Stimulated activated CD8-positive, alpha-beta memory T cell treated with anti-CD3 and anti-CD28 coated beads, Interleukin-2, amount 100 ng/mL, for 1 hour (primary cell): ENCODE results near the gene EEFSEC.

ENCODE experiments used
- DNase-seq, 2 donors: peaks; one replicate each; pipeline ENCODE4 v3.0.0-alpha.2; 2020; ENCODE audit warnings: low read depth in 2 of 2

The EEFSEC gene

DNA sequence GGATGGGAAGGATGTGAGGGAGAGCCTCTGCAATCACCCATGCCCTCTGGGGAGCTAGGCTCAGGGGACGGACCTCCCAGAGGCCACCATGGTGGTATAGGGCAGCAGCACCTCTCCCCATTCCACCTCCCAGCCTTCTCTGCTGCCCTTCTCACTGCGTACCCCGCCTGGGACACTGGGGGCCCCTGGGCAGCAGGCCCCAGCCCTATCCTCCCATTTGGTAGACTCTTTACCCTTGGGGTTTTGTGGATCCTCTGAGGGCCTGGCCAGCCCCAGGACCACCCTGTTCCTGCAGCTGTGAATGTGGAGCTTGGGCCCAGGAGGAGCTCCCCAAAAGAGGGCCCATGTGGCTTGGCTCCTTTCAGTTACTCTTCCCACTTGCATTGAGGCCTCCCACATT lies 181.5 kb downstream of the EEFSEC start:
- DNase-seq = no peak

GRCh38 chr3:128335621-128336296 lies 182.5 kb downstream of the EEFSEC start:
- DNase-seq = no peak

GRCh38 chr3:128336337-128337156 lies 183.3 kb downstream of the EEFSEC start:
- no peak for DNase-seq

DNA sequence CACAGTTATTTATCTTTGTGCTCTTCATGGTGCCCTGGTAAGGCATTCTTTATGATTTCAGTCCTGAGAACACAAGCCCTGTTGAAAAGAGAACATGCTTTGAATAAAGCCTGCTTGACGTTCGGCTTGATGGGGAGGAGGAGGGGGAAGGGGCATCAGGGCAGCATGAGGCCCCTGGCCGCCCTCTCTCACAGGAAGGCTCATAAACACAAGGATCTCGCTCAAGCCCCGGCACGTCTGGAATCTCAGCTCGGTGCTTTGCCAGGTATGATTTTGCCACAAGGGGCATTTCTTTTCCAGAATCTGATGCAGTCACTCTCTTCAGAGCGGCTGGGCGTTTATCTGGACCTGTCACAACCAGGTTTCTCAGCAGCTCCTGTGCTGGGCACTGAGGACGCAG lies 184.0 kb downstream of the EEFSEC start:
- DNase-seq = no peak

DNA sequence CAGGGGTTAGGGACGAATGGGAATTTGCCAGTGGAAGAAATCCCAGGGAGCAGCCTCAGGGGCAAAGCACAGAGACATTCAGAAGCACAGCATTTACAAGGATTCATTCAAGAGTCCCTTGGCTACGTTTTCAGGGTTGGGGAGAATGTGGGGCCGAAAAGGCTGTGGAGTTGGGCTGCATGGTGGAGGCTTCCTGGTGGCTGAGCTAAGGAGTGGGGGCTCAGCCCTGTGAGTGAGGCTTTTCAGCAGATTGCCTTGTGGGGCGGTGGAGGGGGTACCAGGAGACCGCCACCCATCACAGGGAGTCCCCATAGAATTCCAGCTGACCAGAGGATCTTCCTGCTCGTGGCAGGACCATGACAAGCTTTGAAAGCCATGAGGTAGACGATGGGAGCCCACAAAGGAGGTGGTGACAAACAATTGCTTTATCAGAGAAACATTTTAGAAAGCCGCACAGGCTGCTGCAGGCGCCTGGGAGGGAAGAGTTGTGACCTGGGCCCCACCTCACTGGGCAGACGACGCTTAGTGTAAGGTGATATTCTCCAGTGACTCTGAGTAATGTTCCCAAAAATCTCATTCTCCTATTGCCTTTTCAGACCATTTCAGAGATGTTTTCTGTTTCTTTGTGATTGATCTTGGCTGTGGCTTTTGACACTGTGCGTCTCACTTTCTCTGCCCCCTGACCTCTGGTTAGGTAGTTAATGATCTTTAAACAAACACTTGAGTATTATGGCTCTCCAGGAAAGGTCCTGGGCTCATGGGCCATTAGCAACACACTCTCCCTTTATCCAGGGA lies 185.5 kb downstream of the EEFSEC start:
- no peak for DNase-seq

- DNase-seq = no peak
Measured at GRCh38 chr3:128339491-128340012, 186.3 kb downstream of the EEFSEC start.

DNA sequence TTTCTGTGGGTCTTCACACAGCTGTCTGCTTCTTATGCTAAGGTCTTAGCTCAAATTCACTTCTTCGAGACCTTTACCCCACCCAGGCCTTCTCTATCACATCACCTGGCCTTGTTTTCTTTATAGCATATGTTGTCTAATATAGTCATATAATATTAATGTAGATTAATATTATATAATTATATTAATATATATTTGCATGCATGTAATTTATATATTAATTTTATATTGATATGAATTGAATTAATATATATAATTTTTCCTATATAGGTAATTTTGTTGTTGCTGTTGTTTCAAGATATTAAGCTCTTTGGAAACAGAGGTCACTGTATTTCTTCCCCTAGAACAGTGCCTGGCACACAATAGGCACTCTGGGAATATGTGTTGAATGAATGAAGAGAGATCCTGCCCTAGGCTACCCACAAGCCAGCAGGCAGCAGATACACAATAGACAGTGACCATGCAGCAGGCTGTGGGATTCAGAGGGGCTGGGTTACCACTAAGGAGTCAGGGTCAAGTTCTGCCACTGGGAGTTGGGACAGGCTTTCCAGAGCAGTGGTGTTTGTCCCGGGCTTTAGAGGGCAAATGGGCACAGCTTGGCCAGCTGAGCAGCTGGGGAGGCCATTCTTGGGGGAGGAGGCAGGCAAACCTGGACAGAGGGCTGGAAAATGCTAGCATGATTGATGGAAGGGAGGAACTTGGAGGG lies 187.1 kb downstream of the EEFSEC start:
- no peak for DNase-seq

DNA sequence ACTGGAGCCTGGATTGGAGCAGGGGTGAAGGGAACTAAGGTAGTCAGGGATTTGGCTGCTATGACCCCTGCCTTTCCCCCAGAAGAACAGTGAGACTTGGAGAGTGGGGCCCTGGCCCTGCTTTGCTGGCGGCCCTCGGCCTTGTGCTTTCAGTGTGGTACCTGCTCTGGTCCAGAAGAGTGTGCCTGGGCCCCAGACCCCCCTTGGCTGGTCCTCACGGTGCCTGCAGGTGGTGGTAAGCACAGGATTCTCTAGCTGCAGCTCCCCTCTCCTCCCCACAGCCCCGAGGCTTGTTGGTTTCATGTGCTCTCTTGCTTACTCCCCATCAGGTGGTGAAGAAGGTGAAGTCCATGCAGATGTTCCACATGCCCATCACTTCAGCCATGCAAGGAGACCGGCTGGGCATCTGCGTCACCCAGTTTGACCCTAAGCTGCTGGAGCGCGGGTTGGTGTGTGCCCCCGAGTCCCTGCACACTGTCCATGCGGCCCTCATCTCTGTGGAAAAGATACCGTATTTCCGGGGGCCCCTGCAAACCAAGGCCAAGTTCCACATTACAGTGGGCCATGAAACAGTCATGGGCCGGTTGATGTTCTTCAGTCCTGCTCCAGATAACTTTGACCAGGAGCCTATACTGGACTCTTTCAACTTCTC lies 187.7 kb downstream of the EEFSEC start:
- no peak for DNase-seq

- no peak for DNase-seq
Measured at GRCh38 chr3:128341659-128342395, 188.5 kb downstream of the EEFSEC start.

- no peak for DNase-seq
Measured at GRCh38 chr3:128342701-128343180, 189.5 kb downstream of the EEFSEC start.

- no peak for DNase-seq
Measured at GRCh38 chr3:128343287-128344051, 190.2 kb downstream of the EEFSEC start.

DNA sequence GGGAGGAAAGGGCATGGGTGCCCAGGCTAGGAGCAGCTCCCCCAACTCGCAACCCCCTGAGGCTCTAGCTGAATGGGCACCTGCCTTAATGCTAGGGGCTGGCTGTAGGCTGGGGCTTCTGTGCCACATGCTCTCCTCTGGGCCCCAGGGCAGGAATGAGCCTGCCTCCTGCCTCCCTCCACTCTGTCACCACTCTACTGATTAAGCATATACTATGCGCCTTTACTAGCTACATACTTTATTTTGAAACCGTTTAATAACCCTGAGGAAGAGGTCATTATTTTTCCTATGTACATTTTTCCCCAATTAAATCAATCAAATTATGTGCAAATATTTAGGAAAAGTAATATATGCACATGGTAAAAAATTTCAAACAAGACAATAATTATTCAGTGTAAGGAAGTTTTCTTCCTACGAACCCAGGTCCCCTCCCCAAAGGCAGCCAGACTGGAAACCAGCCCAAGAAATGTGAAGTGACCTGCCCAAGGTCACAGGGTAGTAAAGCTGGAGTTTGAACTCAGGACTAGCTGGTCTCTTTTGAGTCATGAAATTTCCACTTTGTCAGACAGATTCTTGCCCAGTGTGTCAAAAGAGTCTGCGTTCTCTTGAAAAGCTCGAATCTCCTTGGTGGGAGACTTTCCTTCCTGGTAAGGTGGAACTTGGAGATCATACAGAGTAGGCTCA lies 190.9 kb downstream of the EEFSEC start:
- no peak for DNase-seq

GRCh38 chr3:128345196-128345595 lies 191.9 kb downstream of the EEFSEC start:
- DNase-seq = no peak

- DNase-seq = no peak
Measured at GRCh38 chr3:128346562-128346961, 193.3 kb downstream of the EEFSEC start.

DNA sequence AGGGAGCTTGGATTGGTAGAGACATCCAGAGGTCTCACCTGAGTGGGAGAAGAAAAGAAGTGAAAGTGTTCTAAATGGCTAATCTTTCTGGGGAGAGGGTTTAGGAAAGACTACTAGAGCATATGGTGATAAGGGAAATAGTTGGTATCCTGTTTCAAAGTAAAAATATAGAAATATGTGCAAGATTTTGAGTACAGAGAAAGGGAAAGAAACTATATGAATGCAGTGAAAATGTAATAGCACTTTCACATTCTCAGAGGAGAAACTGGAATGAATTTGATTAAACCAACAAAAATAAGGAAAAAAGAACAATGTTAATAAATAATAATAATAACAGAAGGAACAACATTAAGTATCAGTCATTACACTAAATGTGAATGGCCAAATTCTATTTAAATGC lies 194.0 kb downstream of the EEFSEC start:
- DNase-seq = no peak

GRCh38 chr3:128348075-128348474 lies 194.8 kb downstream of the EEFSEC start:
- no peak for DNase-seq

DNA sequence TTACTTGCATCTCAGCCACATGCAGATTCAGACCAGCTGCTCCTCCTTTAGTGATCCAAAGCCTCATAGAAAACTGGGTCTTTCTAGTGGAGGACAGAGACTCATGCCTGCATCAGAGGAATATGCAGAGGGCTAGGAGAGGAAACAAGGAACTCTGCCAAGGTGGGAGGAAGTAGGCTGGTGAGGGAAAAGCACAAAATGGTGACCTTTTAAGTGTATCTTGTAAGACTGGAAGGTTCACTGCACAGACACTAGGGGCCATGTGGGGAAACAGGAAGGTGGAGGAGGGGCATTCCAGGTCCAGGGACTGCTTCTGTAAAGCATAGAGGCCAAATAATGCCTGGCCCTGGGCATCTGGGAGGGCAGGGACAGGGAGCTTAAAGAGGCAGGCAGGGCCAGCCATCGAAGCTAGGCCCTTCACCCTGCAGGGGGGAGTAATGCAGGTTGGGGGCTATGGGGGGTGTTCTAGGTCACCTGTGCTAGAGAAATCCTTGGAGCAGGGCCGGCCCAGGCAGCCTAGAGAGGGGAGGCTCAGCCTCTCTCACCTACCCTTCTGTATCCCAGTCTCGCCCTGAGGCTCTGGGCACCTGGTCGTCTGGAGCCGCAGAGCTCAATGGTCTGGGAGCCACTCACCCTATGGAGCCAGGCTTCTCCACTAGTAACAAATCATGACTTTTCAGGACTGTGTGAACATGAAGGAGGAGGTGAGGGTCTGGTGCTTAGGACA lies 195.7 kb downstream of the EEFSEC start:
- no peak for DNase-seq

DNA sequence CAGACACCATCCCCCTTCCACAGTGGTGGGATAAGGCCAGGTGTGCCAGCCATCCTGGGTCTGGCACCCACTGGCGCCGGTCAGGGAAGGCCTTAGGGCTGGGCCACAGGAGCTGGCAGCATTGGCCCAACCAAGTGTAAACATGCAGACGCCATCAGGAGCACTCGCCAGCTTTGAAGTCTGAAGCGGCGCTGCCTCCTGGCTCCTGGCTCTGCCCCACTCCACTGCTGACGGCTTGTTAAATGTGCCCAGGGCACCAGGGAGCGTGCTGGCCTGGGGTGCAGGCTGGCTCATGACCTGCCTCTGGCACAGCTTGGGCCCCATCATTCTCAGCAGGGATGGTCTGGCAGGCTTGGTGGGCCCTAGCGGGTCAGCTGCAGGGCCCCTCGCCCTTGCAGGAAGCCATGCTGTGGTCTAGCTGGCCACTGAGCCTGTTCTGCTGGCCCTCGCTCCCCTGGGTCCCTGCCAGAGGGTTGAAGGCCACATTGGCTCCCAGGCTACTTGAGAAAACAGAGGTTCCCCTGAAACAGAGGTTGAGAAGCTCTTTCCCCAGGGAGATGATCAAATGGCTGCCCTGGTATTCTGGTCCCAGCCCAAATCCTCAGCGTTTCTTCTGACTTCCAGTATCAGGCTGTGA lies 196.8 kb downstream of the EEFSEC start:
- no peak for DNase-seq
